Astrocyte of the spinal cord (primary cell): Measurements from ENCODE around the gene ITGA4.
A peak's percentile ranks its signal among the peaks of the same experiment; 100 is the strongest.

Source experiments
- DNase-seq: peaks from one replicate; pipeline ENCODE4 v3.0.0; 2011; ENCODE audit warnings: low read depth, low spot score
- H3K4me3 ChIP-seq: 2 replicates; pipeline ENCODE4 v1.5.1; 2011; ENCODE audit warnings: low read depth, mild to moderate bottlenecking, low read length, moderate library complexity
- CTCF ChIP-seq: IDR thresholded peaks from 2 replicates; pipeline ENCODE4 v1.5.1; 2012; ENCODE audit warnings: low read depth, mild to moderate bottlenecking, low read length, inconsistent platforms
- in situ Hi-C: cut with HindIII; loops from 2 replicates; pipeline ENCODE4 v1.10.0; 2017; ENCODE audit warnings: low sequenced_read_pairs

Gene ITGA4

GRCh38 chr2:181546086-181546485, 88.9 kb downstream of the ITGA4 start:
- in situ Hi-C loops = no loop called here
- peak; percentile 36 for DNase-seq
- no peak overlapping the region for H3K4me3 ChIP-seq
- TF ChIP-seq CTCF = no peak

- in situ Hi-C loops = no loop called here
- no peak for TF ChIP-seq CTCF
- no peak overlapping the region for H3K4me3 ChIP-seq
- no peak for DNase-seq
Measured at GRCh38 chr2:181552808-181553207, 95.6 kb downstream of the ITGA4 start.

GRCh38 chr2:181553244-181553643, 96.1 kb downstream of the ITGA4 start:
- in situ Hi-C loops = no loop called here
- no peak overlapping the region for H3K4me3 ChIP-seq
- no peak for TF ChIP-seq CTCF
- no peak for DNase-seq

GRCh38 chr2:181554061-181554830, 97.1 kb downstream of the ITGA4 start:
- in situ Hi-C loops = no loop called here
- H3K4me3 ChIP-seq = no peak overlapping the region
- TF ChIP-seq CTCF = no peak
- no peak for DNase-seq

GRCh38 chr2:181558371-181558770, 101.2 kb downstream of the ITGA4 start:
- no peak for DNase-seq
- no peak for TF ChIP-seq CTCF
- H3K4me3 ChIP-seq = no peak overlapping the region
- in situ Hi-C loops = no loop called here

- in situ Hi-C loops = no loop called here
- no peak overlapping the region for H3K4me3 ChIP-seq
- no peak for DNase-seq
- TF ChIP-seq CTCF = no peak
Measured at GRCh38 chr2:181563101-181563692, 106.0 kb downstream of the ITGA4 start.
